ENCODE measurements around the gene DIS3. TPM values are rescaled to one million over a fixed set of nuclear protein-coding genes. Genes with fewer than 3 reads are reported as not detected.
"Not testable (repeated sequence)": the region's sequence is repeated elsewhere in the genome, so short reads cannot be mapped to it uniquely, and the experiment has no call there.

Gene DIS3
- polyA plus RNA-seq, 3 donors from 2014 or later, result 5.3 to 15.8 (median 13.1) TPM

- Mint-ChIP-seq H3K27ac (peak overlapping the region; percentile 89 to 96 (median 92)), H3K36me3 (peaks cover 7 to 8% (median 7%) of the 10 kb centered on the region in 3 donors), H3K4me3 (peak overlapping the region; percentile 94 to 97 (median 97)), H3K27me3 (ENCODE audit: low read depth in 3 of 3) (peaks cover 5 to 9% (median 6%) of the 10 kb centered on the region in 3 donors), H3K9me3 (no peaks in the 10 kb centered on the region), H3K4me1 (peaks cover 41 to 74% of the 10 kb centered on the region in 2 donors)
- peak; percentile 44 to 54 (median 49) for DNase-seq
Measured at GRCh38 chr13:72726726-72727416, 54.8 kb downstream of the DIS3 start.

GRCh38 chr13:72726185-72726584 lies 55.5 kb downstream of the DIS3 start:
- not testable (repeated sequence) for H3K27me3 Mint-ChIP-seq (ENCODE audit: low read depth in 3 of 3); H3K9me3 Mint-ChIP-seq; H3K36me3 Mint-ChIP-seq; DNase-seq
- H3K4me1 Mint-ChIP-seq, result peaks cover 41 to 74% of the 10 kb centered on the region in 2 donors
- peak overlapping the region; percentile 60 to 95 (median 90) for H3K27ac Mint-ChIP-seq
- H3K4me3 Mint-ChIP-seq, result peak overlapping the region; percentile 94 to 97 (median 97)

DNA sequence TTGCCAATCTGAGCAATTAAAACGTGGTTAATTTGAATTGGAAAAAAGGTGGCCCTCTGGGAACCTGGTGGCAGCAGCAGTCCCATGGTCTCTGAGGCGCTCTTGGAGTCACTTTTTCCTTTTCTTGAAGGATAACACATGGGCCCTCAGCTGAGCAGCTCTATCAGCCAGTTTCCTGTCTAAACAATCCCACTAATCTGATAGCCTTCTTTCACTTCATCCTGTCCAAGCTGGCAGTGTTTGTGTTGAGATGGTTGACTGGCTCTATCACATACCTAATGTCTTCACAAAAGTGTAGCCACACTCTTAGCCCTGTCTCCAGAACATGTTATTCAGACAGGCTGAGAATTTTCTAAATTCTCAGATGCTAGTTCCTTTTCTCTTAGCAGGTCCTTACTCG lies 64.9 kb downstream of the DIS3 start:
- Mint-ChIP-seq H3K27me3 (ENCODE audit: low read depth in 3 of 3) (peaks cover 0 to 2% (median 2%) of the 10 kb centered on the region in 3 donors), H3K4me3 (no peak overlapping the region), H3K4me1 (peaks cover 6 to 54% of the 10 kb centered on the region in 2 donors), H3K27ac (no peak overlapping the region), H3K9me3 (peaks cover 0 to 10% (median 0%) of the 10 kb centered on the region in 6 donors), H3K36me3 (peaks cover 42 to 61% (median 51%) of the 10 kb centered on the region in 3 donors)
- DNase-seq, result no peak

Other genes starting within 250 kb of the DIS3 start
- gene MZT1, start 54.3 kb downstream of the DIS3 start, polyA plus RNA-seq, result 10 to 100 TPM in 1 of 3 donors, 1 to 10 TPM in 2; 7.1 to 12.5 (median 8.5) TPM
- 1 to 10 TPM; 6.2 to 9.7 (median 8.1) TPM for gene BORA, start 54.0 kb downstream of the DIS3 start, polyA plus RNA-seq
- 10 to 100 TPM in 2 of 3 donors, 1 to 10 TPM in 1; 2.6 to 27.0 (median 15.4) TPM for gene PIBF1, start 233 bp upstream of the DIS3 start, polyA plus RNA-seq